ENCODE measurements around the gene WDR77.

The WDR77 gene

DNA sequence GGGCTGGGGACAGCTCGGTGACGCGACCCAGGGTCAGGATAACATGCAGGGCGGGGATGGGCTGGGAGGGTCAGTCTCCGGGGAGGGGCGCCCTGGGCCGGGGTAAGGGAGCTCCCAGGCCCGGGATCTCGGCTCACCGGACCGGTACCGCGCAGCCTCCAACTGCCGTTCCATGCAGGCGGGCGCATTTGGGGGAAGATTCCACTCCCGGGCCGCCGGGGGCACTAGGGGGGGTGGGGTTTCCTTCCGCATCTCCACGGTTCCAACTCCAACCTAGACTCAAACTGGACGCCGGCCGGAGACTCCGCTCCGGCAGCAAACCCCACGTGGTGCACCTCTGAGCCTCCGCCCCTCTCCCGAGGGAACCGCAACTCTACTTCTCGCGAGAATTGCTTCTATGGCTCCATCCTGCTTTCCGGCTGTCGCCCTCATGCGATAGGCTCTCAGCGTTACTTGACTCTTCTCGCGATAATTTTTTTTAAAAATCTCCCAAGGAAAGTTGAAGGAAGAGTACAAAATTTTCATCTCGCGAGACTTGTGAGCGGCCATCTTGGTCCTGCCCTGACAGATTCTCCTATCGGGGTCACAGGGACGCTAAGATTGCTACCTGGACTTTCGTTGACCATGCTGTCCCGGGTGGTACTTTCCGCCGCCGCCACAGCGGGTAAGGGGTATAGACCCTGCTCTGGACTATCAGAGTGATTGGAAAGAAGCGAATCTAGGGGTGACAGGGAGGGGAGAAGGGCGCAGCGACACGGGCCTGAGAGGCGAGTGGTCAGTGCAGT, at the start of gene WDR77, which contains the start of gene ATP5PB:
Gene WDR77 (minus strand): TSS at position 339 of the 785 bp plus-strand sequence. CDS start 87 bp downstream, at position 252.
Gene ATP5PB (plus strand): TSS at position 547 of the 785 bp plus-strand sequence. CDS start 78 bp downstream, at position 625.
- peak within 1 kb of the TSS; percentile 88 for H3K4me3 ChIP-seq (ENCODE audit: low read depth, low read length)
- TF ChIP-seq, protein P1, sequence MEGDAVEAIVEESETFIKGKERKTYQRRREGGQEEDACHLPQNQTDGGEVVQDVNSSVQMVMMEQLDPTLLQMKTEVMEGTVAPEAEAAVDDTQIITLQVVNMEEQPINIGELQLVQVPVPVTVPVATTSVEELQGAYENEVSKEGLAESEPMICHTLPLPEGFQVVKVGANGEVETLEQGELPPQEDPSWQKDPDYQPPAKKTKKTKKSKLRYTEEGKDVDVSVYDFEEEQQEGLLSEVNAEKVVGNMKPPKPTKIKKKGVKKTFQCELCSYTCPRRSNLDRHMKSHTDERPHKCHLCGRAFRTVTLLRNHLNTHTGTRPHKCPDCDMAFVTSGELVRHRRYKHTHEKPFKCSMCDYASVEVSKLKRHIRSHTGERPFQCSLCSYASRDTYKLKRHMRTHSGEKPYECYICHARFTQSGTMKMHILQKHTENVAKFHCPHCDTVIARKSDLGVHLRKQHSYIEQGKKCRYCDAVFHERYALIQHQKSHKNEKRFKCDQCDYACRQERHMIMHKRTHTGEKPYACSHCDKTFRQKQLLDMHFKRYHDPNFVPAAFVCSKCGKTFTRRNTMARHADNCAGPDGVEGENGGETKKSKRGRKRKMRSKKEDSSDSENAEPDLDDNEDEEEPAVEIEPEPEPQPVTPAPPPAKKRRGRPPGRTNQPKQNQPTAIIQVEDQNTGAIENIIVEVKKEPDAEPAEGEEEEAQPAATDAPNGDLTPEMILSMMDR (IDR thresholded peaks at IDR 0.05; ENCODE audit: low read depth, low read length): no peak
- TF ChIP-seq MAX (IDR thresholded peaks at IDR 0.05; ENCODE audit: low read depth, low read length) (peak; percentile 95), POLR2A (IDR thresholded peaks at IDR 0.05; ENCODE audit: extremely low read depth, insufficient read length) (peak; percentile 43), MYC (IDR thresholded peaks at IDR 0.05; ENCODE audit: low read depth, low read length) (peak; percentile 86)
- peak; percentile 97 for DNase-seq (ENCODE audit: low read depth)

DNA sequence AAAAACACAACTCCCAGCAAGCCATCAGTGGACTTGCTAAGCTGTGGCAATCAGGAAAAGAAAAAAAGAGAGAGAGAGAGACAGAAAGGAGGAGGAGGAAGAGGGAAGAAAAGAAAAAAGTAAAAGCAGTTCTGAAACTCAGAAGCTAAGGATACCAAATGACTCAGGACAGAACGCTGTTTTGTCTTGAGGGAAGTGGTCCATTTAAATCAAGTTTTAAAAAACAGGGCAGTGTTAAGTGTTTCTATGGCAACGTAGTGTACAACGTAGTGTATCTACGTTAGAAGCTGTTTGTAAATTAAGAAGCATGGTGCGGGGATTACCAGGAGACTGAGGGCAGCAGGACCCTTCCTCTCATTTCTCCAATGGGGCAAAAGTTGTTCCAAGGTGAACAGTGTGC, 48.5 kb upstream of the WDR77 start:
- TF ChIP-seq, protein P1 (IDR thresholded peaks at IDR 0.05; ENCODE audit: low read depth, low read length): no peak
- no peak for TF ChIP-seq POLR2A (IDR thresholded peaks at IDR 0.05; ENCODE audit: extremely low read depth, insufficient read length)
- TF ChIP-seq MAX (IDR thresholded peaks at IDR 0.05; ENCODE audit: low read depth, low read length): no peak
- TF ChIP-seq MYC (IDR thresholded peaks at IDR 0.05; ENCODE audit: low read depth, low read length): no peak
- DNase-seq (ENCODE audit: low read depth): no peak
- H3K4me3 ChIP-seq (ENCODE audit: low read depth, low read length): no peak overlapping the region

DNA sequence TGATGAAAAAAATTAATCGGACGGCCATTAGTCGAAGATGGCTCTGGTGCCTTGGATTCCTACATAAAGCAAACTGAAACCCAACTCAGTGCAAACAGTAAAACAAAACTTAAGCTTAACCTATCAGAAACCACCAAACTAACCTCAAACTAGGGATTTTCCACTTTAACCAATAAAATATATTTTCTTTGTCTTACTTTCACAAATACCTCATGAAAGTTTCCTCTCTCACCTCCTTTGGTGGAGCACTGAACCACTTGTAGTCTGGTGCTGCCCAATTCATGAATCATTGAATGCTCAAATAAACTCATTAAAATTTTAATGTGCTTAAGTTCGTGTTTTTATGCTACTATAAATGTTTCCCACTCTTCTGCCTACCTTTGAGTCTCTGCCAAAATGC, 47.3 kb upstream of the WDR77 start:
- no peak for TF ChIP-seq MAX (IDR thresholded peaks at IDR 0.05; ENCODE audit: low read depth, low read length)
- no peak for TF ChIP-seq POLR2A (IDR thresholded peaks at IDR 0.05; ENCODE audit: extremely low read depth, insufficient read length)
- TF ChIP-seq MYC (IDR thresholded peaks at IDR 0.05; ENCODE audit: low read depth, low read length): no peak
- TF ChIP-seq, protein P1 (IDR thresholded peaks at IDR 0.05; ENCODE audit: low read depth, low read length): no peak
- H3K4me3 ChIP-seq (ENCODE audit: low read depth, low read length): no peak overlapping the region
- DNase-seq (ENCODE audit: low read depth): no peak

DNA sequence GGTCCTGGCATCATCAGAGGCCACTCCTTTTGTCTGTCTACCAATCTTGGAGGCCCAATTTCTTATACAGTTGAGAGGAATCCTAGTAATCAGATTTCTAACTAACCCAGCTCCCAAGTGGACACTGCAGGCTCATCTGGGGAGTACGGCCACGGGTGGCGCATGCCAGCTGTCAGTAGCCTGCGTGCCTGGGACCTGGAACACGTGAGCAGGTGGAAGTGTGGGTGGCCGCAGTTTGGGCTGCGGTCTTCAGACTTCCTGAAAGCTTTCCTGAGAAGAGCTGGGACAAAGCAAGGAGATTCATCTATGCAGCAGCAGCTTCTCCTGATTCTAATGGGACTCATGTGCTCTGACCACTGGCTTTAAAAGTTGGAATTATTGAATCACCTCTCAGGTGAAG, 42.0 kb upstream of the WDR77 start:
- H3K4me3 ChIP-seq (ENCODE audit: low read depth, low read length): no peak overlapping the region
- no peak for TF ChIP-seq MYC (IDR thresholded peaks at IDR 0.05; ENCODE audit: low read depth, low read length)
- TF ChIP-seq, protein P1 (IDR thresholded peaks at IDR 0.05; ENCODE audit: low read depth, low read length): no peak
- TF ChIP-seq POLR2A (IDR thresholded peaks at IDR 0.05; ENCODE audit: extremely low read depth, insufficient read length): no peak
- TF ChIP-seq MAX (IDR thresholded peaks at IDR 0.05; ENCODE audit: low read depth, low read length): no peak
- DNase-seq (ENCODE audit: low read depth): no peak

- TF ChIP-seq, protein P1 (IDR thresholded peaks at IDR 0.05; ENCODE audit: low read depth, low read length): no peak
- TF ChIP-seq MAX (IDR thresholded peaks at IDR 0.05; ENCODE audit: low read depth, low read length) (no peak), MYC (IDR thresholded peaks at IDR 0.05; ENCODE audit: low read depth, low read length) (no peak), POLR2A (IDR thresholded peaks at IDR 0.05; ENCODE audit: extremely low read depth, insufficient read length) (no peak)
- H3K4me3 ChIP-seq (ENCODE audit: low read depth, low read length): no peak overlapping the region
- DNase-seq (ENCODE audit: low read depth): no peak
These were observed 41.2 kb upstream of the WDR77 start for GRCh38 chr1:111490220-111490619.
